Type B pancreatic cell (in vitro differentiated cells): ENCODE results near the gene CLCF1. TPM values are rescaled to one million over a fixed set of nuclear protein-coding genes. Genes with fewer than 3 reads are reported as not detected.

Experiments used
- DNase-seq: peaks from one replicate; pipeline ENCODE4 v3.0.0; 2021; ENCODE audit warnings: mixed read lengths; ENCODE audit not compliant: unreplicated experiment; ENCODE audit errors: extremely low spot score
- H3K27ac Mint-ChIP-seq: 2 replicates; pipeline ENCODE4 v1.8.0; 2021; ENCODE audit warnings: mild to moderate bottlenecking, mixed read lengths
- H3K27me3 Mint-ChIP-seq: 2 replicates; pipeline ENCODE4 v1.8.0; 2021; ENCODE audit warnings: mixed read lengths
- H3K36me3 Mint-ChIP-seq: 2 replicates; pipeline ENCODE4 v1.8.0; 2021; ENCODE audit warnings: mixed read lengths
- H3K4me1 Mint-ChIP-seq: one replicate; pipeline ENCODE4 v1.8.0; 2021; ENCODE audit warnings: mixed read lengths; ENCODE audit not compliant: unreplicated experiment
- H3K4me3 Mint-ChIP-seq: 2 replicates; pipeline ENCODE4 v1.8.0; 2021; ENCODE audit warnings: mild to moderate bottlenecking, mixed read lengths
- H3K9me3 Mint-ChIP-seq: 2 replicates; pipeline ENCODE4 v1.8.0; 2021; ENCODE audit warnings: mixed read lengths
- total RNA-seq: library from RNA; stranded (reverse); gene quantifications from 2 replicates; pipeline ENCODE4 v1.2.1, GENCODE V29; 2021; ENCODE audit warnings: low replicate concordance
- TF ChIP-seq, protein P1 (sequence below): fragments of 200-600 bp; sonication (generic); conservative IDR thresholded peaks from 2 replicates; pipeline ENCODE4 v1.5.0; 2021; ENCODE audit warnings: antibody characterized with exemption, mild to moderate bottlenecking

CLCF1 gene
- total RNA-seq, 1 donor from 2014 or later = 3.2 TPM

DNA sequence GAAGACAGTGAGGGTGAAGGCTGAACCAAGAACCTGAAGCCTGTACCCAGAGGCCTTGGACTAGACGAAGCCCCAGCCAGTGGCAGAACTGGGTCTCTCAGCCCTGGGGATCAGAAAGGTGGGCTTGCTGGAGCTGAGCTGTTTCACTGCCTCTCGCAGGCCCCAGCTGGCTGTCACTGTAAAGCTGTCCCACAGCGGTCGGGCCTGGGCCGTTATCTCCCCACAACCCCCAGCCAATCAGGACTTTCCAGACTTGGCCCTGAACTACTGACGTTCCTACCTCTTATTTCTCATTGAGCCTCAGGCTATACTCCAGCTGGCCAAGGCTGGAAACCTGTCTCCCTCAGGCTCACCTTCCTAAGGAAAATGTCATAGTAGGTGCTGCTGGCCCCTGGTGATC lies 24.1 kb upstream of the CLCF1 start:
- no peak for DNase-seq
- H3K4me3 Mint-ChIP-seq = no peak overlapping the region
- no peaks in the 10 kb centered on the region for H3K9me3 Mint-ChIP-seq
- no peak overlapping the region for H3K27ac Mint-ChIP-seq
- H3K4me1 Mint-ChIP-seq = peaks cover 7% of the 10 kb centered on the region
- TF ChIP-seq, protein P1, sequence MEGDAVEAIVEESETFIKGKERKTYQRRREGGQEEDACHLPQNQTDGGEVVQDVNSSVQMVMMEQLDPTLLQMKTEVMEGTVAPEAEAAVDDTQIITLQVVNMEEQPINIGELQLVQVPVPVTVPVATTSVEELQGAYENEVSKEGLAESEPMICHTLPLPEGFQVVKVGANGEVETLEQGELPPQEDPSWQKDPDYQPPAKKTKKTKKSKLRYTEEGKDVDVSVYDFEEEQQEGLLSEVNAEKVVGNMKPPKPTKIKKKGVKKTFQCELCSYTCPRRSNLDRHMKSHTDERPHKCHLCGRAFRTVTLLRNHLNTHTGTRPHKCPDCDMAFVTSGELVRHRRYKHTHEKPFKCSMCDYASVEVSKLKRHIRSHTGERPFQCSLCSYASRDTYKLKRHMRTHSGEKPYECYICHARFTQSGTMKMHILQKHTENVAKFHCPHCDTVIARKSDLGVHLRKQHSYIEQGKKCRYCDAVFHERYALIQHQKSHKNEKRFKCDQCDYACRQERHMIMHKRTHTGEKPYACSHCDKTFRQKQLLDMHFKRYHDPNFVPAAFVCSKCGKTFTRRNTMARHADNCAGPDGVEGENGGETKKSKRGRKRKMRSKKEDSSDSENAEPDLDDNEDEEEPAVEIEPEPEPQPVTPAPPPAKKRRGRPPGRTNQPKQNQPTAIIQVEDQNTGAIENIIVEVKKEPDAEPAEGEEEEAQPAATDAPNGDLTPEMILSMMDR = no peak
- H3K27me3 Mint-ChIP-seq = no peaks in the 10 kb centered on the region
- no peaks in the 10 kb centered on the region for H3K36me3 Mint-ChIP-seq

DNA sequence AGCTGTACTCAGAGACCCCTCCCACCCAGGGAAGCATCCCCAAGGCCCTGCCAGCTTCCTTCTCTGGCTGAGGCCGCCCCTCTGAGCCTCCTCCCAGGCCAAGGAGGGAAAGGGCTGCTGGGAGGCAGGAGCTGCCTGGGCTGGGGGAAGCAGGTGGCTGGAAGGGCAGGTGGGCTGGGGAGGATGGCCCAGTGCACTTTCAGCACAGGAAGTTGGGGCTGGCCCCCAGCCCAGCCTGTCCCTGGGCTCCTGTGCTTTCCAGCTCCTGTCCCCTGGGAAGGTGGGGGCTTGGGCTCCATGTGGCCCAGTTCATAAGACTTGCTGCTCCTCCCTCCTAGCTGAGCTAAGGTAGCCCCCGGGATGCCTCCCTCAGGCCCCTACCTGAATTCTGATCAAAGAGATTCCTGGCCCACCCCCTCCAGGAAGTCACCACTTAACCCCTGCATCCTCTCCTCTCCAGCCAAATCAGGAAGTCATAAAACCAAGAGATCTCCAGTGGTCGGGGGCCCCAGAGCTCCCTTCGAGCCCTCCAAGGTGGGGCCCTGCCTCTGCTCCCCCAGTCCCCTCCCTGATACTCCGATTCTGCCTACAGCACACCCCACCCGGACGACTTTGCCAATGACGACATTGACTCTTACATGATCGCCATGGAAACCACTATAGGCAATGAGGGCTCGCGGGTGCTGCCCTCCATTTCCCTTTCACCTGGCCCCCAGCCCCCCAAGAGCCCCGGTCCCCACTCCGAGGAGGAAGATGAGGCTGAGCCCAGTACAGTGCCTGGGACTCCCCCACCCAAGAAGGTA lies 23.4 kb upstream of the CLCF1 start:
- Mint-ChIP-seq H3K36me3 (no peaks in the 10 kb centered on the region), H3K27ac (no peak overlapping the region), H3K9me3 (no peaks in the 10 kb centered on the region), H3K27me3 (no peaks in the 10 kb centered on the region), H3K4me1 (peaks cover 8% of the 10 kb centered on the region), H3K4me3 (no peak overlapping the region)
- DNase-seq = no peak
- TF ChIP-seq, protein P1 = no peak

DNA sequence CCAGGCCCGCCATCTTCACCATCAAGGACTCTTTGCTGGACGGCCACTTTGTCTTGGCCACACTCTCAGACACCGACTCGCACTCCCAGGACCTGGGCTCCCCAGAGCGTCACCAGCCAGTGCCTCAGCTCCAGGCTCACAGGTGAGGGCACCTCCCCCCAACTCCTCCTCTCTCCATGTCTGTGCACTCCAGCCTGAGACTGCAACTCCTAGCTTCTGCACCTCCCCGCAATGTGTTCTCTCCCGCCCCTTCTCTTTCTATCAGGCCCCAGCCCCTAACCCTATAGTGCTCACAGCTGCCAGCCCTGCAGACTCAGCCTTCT lies 22.8 kb upstream of the CLCF1 start:
- no peak for DNase-seq
- Mint-ChIP-seq H3K4me1 (peaks cover 8% of the 10 kb centered on the region), H3K9me3 (no peaks in the 10 kb centered on the region), H3K27ac (no peak overlapping the region), H3K4me3 (no peak overlapping the region), H3K27me3 (no peaks in the 10 kb centered on the region), H3K36me3 (no peaks in the 10 kb centered on the region)
- TF ChIP-seq, protein P1 = no peak

DNA sequence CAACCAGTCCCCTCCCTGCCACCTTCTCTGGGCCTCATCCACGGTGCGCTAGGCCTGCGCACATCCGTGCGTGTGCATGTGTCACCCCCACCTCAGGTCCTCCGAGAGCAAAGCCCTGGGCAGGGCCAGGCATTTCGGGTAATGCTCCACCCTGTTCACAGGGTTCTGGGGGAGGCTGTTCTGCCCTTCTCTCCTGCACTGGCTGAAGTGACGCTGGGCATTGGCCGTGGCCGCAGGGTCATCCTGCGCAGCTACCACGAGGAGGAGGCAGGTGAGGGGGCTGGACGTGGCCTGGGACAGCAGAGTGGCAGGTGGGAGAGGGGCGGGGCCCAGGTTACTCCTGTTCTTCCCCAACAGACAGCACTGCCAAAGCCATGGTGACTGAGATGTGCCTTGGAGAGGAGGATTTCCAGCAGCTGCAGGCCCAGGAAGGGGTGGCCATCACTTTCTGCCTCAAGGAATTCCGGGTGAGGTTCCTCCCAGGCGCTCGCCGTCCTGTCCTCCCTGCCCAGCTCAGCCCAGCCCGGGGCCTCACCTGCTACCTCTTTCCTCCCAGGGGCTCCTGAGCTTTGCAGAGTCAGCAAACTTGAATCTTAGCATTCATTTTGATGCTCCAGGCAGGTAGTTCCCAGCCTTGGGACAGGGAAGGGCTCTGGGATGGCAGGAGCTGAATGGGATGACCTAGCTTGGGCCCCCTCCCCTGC lies 22.3 kb upstream of the CLCF1 start:
- H3K27ac Mint-ChIP-seq = no peak overlapping the region
- peaks cover 8% of the 10 kb centered on the region for H3K4me1 Mint-ChIP-seq
- no peak overlapping the region for H3K4me3 Mint-ChIP-seq
- TF ChIP-seq, protein P1 = no peak
- no peaks in the 10 kb centered on the region for H3K27me3 Mint-ChIP-seq
- no peaks in the 10 kb centered on the region for H3K36me3 Mint-ChIP-seq
- no peaks in the 10 kb centered on the region for H3K9me3 Mint-ChIP-seq
- DNase-seq = no peak

DNA sequence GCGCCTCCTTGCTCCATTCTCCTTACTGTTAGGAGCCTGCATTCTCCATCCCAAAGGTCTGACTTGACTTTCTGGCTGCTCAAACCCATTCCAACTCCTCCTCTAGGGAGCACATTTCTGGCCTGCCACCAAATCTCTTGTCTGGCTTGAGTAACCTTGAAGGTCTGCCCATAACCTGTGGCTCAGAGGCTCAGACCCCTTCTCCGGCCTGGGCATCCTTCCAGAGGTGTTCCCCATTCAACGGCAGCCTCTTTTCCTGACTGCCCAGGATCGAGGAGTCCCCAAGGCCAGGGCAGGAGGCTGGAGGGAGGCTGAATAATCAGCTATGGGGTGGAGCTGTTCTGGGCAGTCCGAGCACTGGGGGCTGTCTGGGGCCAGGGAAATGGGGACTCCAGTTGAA lies 20.6 kb upstream of the CLCF1 start:
- DNase-seq = no peak
- TF ChIP-seq, protein P1 = no peak
- H3K27me3 Mint-ChIP-seq = no peaks in the 10 kb centered on the region
- H3K36me3 Mint-ChIP-seq = no peaks in the 10 kb centered on the region
- H3K9me3 Mint-ChIP-seq = no peaks in the 10 kb centered on the region
- H3K4me3 Mint-ChIP-seq = peak overlapping the region; percentile 68
- H3K27ac Mint-ChIP-seq = peak overlapping the region; percentile 78
- peaks cover 17% of the 10 kb centered on the region for H3K4me1 Mint-ChIP-seq
